ENCODE results near the gene DNAJA4.

The DNAJA4 gene

GRCh38 chr15:78317145-78317836, 52.9 kb downstream of the DNAJA4 start:
- DNase-seq, result no peak

GRCh38 chr15:78319588-78319987, 55.2 kb downstream of the DNAJA4 start:
- DNase-seq, result no peak

- no peak for DNase-seq
These were observed 55.8 kb downstream of the DNAJA4 start for GRCh38 chr15:78320183-78320582.

GRCh38 chr15:78321041-78321570, 56.7 kb downstream of the DNAJA4 start:
- DNase-seq, result no peak

GRCh38 chr15:78321786-78322185, 57.4 kb downstream of the DNAJA4 start:
- DNase-seq, result no peak

- DNase-seq, result no peak
These were observed 57.9 kb downstream of the DNAJA4 start for GRCh38 chr15:78322243-78322642.

GRCh38 chr15:78322724-78323521, 58.6 kb downstream of the DNAJA4 start:
- no peak for DNase-seq

- DNase-seq, result no peak
These were observed 59.3 kb downstream of the DNAJA4 start for GRCh38 chr15:78323693-78324092.

- DNase-seq, result no peak
These were observed 59.8 kb downstream of the DNAJA4 start for GRCh38 chr15:78324144-78324543.

- no peak for DNase-seq
These were observed 60.9 kb downstream of the DNAJA4 start for GRCh38 chr15:78325092-78325843.

- no peak for DNase-seq
These were observed 63.1 kb downstream of the DNAJA4 start for GRCh38 chr15:78327466-78327865.

- no peak for DNase-seq
These were observed 65.3 kb downstream of the DNAJA4 start for GRCh38 chr15:78329625-78330024.

Measured in C1 segment of cervical spinal cord (tissue), 14 donors.